ENCODE measurements around the gene PHACTR4. TPM values are rescaled to one million over a fixed set of nuclear protein-coding genes. Genes with fewer than 3 reads are reported as not detected.
"Not testable (repeated sequence)": the region's sequence is repeated elsewhere in the genome, so short reads cannot be mapped to it uniquely, and the experiment has no call there.

PHACTR4 gene
- total RNA-seq, 1 experiment from 2014 or later = 6.9 TPM

- DNase-seq = no peak
- no peaks in the 10 kb centered on the region for H3K9me3 ChIP-seq
- no peaks in the 10 kb centered on the region for H3K27me3 ChIP-seq
- H3K36me3 ChIP-seq = peaks cover 37% of the 10 kb centered on the region
- no peak overlapping the region for H3K4me3 ChIP-seq
Measured at GRCh38 chr1:28519946-28520725, 150.6 kb downstream of the PHACTR4 start.

- not testable (repeated sequence) for H3K4me3 ChIP-seq, H3K9me3 ChIP-seq, DNase-seq, H3K27me3 ChIP-seq
- H3K36me3 ChIP-seq = peaks cover 41% of the 10 kb centered on the region
Measured at GRCh38 chr1:28520796-28521195, 151.3 kb downstream of the PHACTR4 start.

- peaks cover 47% of the 10 kb centered on the region for H3K36me3 ChIP-seq
- no peak for DNase-seq
- H3K9me3 ChIP-seq = no peaks in the 10 kb centered on the region
- no peak overlapping the region for H3K4me3 ChIP-seq
- no peaks in the 10 kb centered on the region for H3K27me3 ChIP-seq
Measured at GRCh38 chr1:28521502-28522164, 152.1 kb downstream of the PHACTR4 start.

- H3K9me3 ChIP-seq, DNase-seq, H3K27me3 ChIP-seq, H3K4me3 ChIP-seq: not testable (repeated sequence)
- H3K36me3 ChIP-seq = peaks cover 54% of the 10 kb centered on the region
Measured at GRCh38 chr1:28522537-28522936, 153.0 kb downstream of the PHACTR4 start.

- not testable (repeated sequence) for DNase-seq, H3K27me3 ChIP-seq, H3K4me3 ChIP-seq, H3K9me3 ChIP-seq
- H3K36me3 ChIP-seq = peaks cover 51% of the 10 kb centered on the region
Measured at GRCh38 chr1:28525002-28525642, 155.6 kb downstream of the PHACTR4 start.

GRCh38 chr1:28526886-28527285 is 157.3 kb downstream of the PHACTR4 start:
- Histone ChIP-seq H3K4me3 (no peak overlapping the region), H3K9me3 (no peaks in the 10 kb centered on the region), H3K36me3 (peaks cover 53% of the 10 kb centered on the region), H3K27me3 (no peaks in the 10 kb centered on the region)
- DNase-seq = no peak

- Histone ChIP-seq H3K36me3 (peaks cover 64% of the 10 kb centered on the region), H3K4me3 (no peak overlapping the region), H3K27me3 (no peaks in the 10 kb centered on the region), H3K9me3 (no peaks in the 10 kb centered on the region)
- no peak for DNase-seq
Measured at GRCh38 chr1:28530456-28530855, 160.9 kb downstream of the PHACTR4 start.

- Histone ChIP-seq H3K4me3 (no peak overlapping the region), H3K9me3 (no peaks in the 10 kb centered on the region), H3K36me3 (peaks cover 80% of the 10 kb centered on the region), H3K27me3 (no peaks in the 10 kb centered on the region)
- no peak for DNase-seq
Measured at GRCh38 chr1:28534671-28535070, 165.1 kb downstream of the PHACTR4 start.

GRCh38 chr1:28535180-28535579 is 165.6 kb downstream of the PHACTR4 start:
- no peaks in the 10 kb centered on the region for H3K27me3 ChIP-seq
- H3K36me3 ChIP-seq = peaks cover 81% of the 10 kb centered on the region
- H3K4me3 ChIP-seq = no peak overlapping the region
- no peaks in the 10 kb centered on the region for H3K9me3 ChIP-seq
- no peak for DNase-seq

GRCh38 chr1:28537457-28538199 is 168.1 kb downstream of the PHACTR4 start:
- peaks cover 61% of the 10 kb centered on the region for H3K36me3 ChIP-seq
- H3K9me3 ChIP-seq = no peaks in the 10 kb centered on the region; the same call in 1 of the 2 replicates
- H3K4me3 ChIP-seq = no peak overlapping the region
- DNase-seq = no peak
- H3K27me3 ChIP-seq = no peaks in the 10 kb centered on the region

GRCh38 chr1:28538286-28538685 is 168.7 kb downstream of the PHACTR4 start:
- H3K27me3 ChIP-seq = no peaks in the 10 kb centered on the region
- H3K36me3 ChIP-seq = peaks cover 55% of the 10 kb centered on the region
- no peak for DNase-seq
- no peak overlapping the region for H3K4me3 ChIP-seq
- no peaks in the 10 kb centered on the region; the same call in 1 of the 2 replicates for H3K9me3 ChIP-seq

GRCh38 chr1:28540651-28541050 is 171.1 kb downstream of the PHACTR4 start:
- Histone ChIP-seq H3K9me3 (no peaks in the 10 kb centered on the region; the same call in 1 of the 2 replicates), H3K4me3 (no peak overlapping the region), H3K36me3 (peaks cover 39% of the 10 kb centered on the region), H3K27me3 (no peaks in the 10 kb centered on the region)
- DNase-seq = no peak

GRCh38 chr1:28541414-28542015 is 172.0 kb downstream of the PHACTR4 start:
- not testable (repeated sequence) for DNase-seq, H3K4me3 ChIP-seq

GRCh38 chr1:28545246-28545628 is 175.7 kb downstream of the PHACTR4 start:
- H3K4me3 ChIP-seq = no peak overlapping the region
- H3K9me3 ChIP-seq = no peaks in the 10 kb centered on the region; the same call in 1 of the 2 replicates
- H3K36me3 ChIP-seq = no peaks in the 10 kb centered on the region; the same call in 1 of the 2 replicates
- no peak for DNase-seq
- H3K27me3 ChIP-seq = no peaks in the 10 kb centered on the region

More at GRCh38 chr1:28541414-28542015, 172.0 kb downstream of the PHACTR4 start:
- peaks cover 30% of the 10 kb centered on the region for H3K36me3 ChIP-seq
- not testable (repeated sequence) for H3K9me3 ChIP-seq, H3K27me3 ChIP-seq

- Histone ChIP-seq H3K27me3 (no peaks in the 10 kb centered on the region), H3K36me3 (no peaks in the 10 kb centered on the region), H3K9me3 (no peaks in the 10 kb centered on the region), H3K4me3 (no peak overlapping the region)
- no peak for DNase-seq
Measured at GRCh38 chr1:28548318-28548717, 178.8 kb downstream of the PHACTR4 start.

All from MG63 (cell line).